GM18499 (cell line): ENCODE measurements around the gene MEAF6.

Experiments
- ATAC-seq: cut with Tn5 transposase; IDR thresholded peaks from one replicate; pipeline ENCODE4 v1.9.1; 2021; ENCODE audit warnings: moderate number of reproducible peaks; ENCODE audit not compliant: insufficient read depth, unreplicated experiment

MEAF6 gene

GRCh38 chr1:37485902-37486679 is 28.5 kb downstream of the MEAF6 start:
- ATAC-seq = no peak

DNA sequence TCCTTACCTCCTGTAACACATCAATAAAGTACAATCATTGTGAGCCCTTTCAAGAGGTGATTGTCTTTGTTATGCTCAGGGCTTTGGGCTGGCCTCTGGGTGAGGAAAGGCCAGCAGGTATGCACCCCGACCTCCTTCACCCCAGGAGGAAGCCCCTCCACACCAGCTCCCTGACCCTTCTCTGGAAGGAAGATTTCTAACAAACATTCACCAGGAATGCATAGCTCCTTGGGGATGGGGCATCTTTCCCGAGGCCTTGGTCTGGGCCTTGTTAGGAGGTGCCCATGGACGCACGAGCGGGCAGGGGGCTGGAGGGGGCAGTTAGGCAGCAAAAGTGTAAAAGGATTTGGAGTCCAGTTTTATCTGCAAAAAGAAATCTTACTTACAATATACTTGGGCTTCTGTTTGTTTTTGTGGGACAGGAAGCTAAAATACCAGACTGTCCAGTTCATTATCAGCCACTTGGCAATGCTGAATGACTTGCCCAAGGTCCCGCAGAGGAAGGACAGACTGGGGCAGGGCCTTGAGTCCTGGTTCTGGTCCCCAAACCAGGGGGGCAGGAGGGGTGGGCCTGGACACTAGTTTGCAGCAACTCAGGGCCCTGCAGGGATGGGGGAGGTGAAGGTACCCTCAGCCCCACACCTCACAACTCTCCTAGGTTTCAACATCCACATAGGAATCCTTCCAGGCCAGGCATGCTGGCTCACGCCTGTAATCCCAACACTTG is 30.1 kb downstream of the MEAF6 start:
- no peak for ATAC-seq

DNA sequence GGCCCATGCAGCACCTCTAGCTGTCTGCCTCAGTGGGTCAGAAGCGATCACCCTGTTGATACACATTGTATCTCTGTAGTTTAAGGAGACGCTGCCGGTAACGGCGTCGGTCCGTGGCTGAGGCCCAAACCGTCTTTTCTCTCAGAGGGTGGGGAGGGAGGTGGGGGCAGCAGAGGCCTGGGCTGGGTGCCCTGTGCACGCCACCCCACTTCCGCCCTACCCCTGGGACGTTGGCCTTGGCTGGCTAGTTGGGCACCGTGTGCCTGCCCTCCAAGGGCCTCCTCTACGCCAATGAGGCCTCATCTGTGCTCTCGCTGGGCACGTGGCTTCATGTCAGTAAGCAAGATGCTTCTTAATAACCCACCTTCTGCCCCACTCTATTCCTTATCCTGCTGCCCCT is 30.8 kb downstream of the MEAF6 start:
- ATAC-seq = no peak

GRCh38 chr1:37482796-37483744 is 31.5 kb downstream of the MEAF6 start:
- ATAC-seq = no peak

GRCh38 chr1:37482004-37482785 is 32.4 kb downstream of the MEAF6 start:
- no peak for ATAC-seq

DNA sequence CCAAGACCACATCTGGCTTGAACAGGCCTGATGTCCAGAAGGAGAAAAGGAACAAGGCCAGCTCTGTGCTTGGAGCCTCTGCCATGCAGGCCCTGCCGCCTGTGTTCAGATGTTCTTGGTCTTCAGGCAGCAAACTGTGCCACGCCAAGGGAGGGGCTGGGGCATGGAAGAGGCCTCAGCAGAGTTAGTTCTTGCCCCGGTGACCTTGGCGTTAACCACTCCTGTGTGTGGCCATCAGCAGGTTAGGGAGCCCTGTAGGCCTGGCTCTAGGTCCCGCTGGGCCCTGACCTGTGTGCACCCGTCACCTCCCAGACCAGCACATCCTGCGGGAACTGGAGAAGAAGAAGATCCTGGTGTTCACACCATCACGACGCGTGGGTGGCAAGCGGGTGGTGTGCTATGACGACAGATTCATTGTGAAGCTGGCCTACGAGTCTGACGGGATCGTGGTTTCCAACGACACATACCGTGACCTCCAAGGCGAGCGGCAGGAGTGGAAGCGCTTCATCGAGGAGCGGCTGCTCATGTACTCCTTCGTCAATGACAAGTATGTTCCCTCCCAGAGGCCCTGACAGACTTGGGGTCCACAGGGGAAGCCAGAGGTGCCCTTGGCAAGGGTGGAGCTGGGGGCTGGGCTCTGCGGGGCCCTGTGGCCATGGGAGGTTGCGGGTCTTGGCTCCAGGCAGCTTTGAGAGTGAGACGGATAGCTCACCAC is 33.1 kb downstream of the MEAF6 start:
- ATAC-seq = no peak

DNA sequence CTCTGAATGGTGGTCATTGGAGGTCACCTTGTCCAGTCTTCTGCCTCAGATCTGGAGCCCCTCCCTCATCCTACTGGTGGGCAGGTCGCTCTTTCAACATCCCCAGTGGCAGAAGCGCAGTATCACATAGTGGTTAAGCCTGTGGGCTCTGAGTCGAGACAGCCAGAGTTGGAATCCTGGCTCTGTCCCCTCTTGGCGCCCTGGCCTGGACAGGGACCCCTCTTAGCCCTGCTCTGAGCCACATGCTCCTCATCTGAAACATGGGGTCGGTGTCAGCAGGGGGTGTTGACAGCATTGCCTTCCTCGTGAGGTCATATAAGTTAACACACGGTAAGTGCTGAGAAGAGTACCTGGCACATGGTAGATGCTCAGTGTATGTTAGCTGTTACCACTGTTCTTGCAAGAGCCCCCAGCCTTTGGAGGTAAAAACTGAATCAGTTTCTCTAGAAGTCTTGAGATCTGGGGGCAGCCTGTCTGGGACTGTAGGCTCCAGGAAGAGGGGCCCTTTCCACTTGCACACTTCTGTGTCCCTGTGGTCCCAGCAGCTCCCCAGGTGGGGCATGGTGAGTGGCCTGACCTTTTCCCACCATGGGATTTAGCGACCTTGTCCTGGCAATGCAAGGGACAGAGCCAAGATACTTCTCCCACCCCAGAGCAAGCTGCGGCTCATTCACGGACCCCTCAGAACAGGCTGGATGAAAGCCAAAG is 33.8 kb downstream of the MEAF6 start:
- no peak for ATAC-seq

GRCh38 chr1:37480125-37480466 is 34.5 kb downstream of the MEAF6 start:
- no peak for ATAC-seq

DNA sequence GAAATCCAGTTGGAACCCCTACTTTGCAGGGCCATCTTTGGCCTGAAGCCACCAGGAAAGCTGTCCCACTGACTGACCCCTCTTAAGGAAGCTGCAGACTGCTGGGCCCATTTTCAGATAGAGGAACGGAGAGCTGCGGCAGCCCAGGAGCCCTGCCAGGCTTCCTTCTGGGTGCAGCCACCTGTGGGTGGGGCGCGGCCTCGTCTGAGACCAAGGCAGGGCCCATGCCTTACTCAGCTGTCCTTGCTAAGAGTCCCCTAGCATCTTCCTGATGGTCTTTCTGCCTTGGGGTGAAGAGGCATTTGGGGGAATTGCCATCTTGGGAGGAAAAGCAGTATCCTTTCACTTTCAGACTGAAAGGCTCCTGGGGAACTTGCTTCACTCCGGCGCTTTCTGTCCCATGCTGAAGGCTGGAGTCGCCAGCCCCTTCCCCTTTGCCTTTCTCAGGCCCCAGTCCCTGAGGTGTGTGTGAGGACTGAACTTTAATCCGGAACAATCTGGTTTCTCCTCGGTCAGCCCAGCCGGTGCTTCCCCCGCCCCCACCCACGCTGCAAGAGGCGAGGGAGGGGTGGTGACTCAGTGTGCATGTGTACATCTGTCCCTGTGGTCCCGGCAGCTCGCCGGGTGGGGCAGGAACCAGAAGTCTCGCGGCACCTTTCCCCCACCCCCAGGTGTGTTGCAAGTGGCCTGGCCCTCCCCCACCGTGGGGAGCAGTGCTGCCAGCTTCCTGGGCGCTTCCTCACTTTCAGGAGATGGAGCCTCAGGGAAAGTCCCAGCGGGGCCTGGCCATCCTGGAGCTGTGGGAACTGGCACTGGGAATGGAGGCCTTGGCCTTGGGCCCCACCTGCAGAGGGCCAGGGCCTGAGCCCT is 35.1 kb downstream of the MEAF6 start:
- ATAC-seq = no peak

GRCh38 chr1:37478890-37479254 is 35.7 kb downstream of the MEAF6 start:
- ATAC-seq = no peak

- ATAC-seq = no peak
These were observed 36.1 kb downstream of the MEAF6 start for GRCh38 chr1:37478451-37478881.

GRCh38 chr1:37477946-37478345 is 36.6 kb downstream of the MEAF6 start:
- ATAC-seq = no peak

GRCh38 chr1:37477198-37477931 is 37.2 kb downstream of the MEAF6 start:
- ATAC-seq = no peak

GRCh38 chr1:37476460-37477197 is 37.9 kb downstream of the MEAF6 start:
- no peak for ATAC-seq

DNA sequence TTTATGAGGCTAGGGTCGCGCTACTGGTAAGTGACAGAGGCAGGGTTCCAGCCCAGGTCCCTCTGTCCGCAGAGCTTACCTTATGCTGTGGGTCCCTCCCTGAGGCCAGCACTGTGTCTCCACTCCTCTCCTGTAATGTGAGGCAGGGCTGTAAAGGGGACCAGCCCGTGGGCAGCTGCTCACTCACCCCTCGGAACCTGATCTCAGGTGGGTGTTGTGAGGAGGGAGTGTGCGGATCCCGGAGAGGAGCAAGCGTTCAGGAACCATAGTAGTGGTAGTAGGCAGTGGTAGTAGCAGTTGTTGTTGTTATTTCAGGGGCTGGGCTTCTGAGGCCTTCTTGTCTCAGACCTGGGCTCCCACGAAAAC is 38.5 kb downstream of the MEAF6 start:
- ATAC-seq = no peak

- ATAC-seq = no peak
These were observed 39.0 kb downstream of the MEAF6 start for GRCh38 chr1:37475380-37476086.
